HG02840 (cell line): ENCODE data around the gene RITA1.
"Not testable (repeated sequence)": the region's sequence is repeated elsewhere in the genome, so short reads cannot be mapped to it uniquely, and the experiment has no call there.

ENCODE experiments used
- ATAC-seq: cut with Tn5 transposase; IDR thresholded peaks from one replicate; pipeline ENCODE4 v1.9.1; 2021; ENCODE audit warnings: mild to moderate bottlenecking, moderate library complexity, moderate number of reproducible peaks; ENCODE audit not compliant: unreplicated experiment, low FRiP score

Gene RITA1, protein sequence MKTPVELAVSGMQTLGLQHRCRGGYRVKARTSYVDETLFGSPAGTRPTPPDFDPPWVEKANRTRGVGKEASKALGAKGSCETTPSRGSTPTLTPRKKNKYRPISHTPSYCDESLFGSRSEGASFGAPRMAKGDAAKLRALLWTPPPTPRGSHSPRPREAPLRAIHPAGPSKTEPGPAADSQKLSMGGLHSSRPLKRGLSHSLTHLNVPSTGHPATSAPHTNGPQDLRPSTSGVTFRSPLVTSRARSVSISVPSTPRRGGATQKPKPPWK

DNA sequence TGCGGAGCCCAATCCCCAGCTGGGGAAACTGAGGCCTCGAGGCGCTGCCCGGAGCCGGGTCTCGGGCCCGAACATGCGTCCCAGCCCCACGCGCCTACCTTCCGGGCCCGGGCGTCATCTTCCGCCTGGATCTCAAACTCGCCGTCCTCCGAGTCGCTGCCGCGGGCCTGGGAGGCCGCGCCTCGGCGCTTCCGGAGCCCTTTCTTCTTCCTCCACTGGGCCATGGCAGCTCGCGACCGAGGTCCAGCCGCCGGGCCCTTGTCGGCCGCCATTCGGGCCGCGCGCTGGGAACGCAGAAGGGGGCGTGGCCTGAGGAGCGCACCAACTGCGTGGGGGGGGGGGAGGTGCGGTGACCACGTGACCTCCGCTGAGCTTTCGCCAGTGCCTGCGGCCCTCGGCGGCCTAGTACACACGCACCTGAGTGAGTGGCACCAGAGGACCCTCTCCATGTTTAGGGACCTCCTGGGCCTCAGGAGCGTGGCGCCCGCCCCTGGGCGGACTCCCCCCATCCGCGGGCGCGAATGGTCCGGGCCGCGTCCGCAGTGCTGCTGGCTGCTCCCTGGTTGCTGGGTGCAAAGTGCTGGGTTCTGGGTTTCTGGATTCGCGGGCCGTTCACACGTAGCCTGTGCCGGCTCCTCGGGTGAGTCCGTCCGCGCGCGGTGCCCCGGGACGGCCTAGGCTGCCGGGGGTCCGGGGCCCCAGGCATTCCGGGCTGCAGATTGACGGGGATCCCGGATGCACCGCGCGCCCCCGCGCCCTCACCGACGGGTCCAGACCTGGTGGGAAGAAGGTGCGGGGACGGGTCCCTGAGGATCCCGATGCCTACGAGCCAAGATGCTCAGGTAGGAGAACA is at the start of gene RITA1, which contains the start of gene DDX54:
RITA1 (plus strand) TSS at position 542 of the 853 bp plus-strand sequence. CDS start 1,026 bp downstream, outside the sequence.
DDX54 (minus strand) TSS at position 299 of the 853 bp plus-strand sequence; CDS start at position 272, 27 bp downstream.
- ATAC-seq, result peak; percentile 51

DNA sequence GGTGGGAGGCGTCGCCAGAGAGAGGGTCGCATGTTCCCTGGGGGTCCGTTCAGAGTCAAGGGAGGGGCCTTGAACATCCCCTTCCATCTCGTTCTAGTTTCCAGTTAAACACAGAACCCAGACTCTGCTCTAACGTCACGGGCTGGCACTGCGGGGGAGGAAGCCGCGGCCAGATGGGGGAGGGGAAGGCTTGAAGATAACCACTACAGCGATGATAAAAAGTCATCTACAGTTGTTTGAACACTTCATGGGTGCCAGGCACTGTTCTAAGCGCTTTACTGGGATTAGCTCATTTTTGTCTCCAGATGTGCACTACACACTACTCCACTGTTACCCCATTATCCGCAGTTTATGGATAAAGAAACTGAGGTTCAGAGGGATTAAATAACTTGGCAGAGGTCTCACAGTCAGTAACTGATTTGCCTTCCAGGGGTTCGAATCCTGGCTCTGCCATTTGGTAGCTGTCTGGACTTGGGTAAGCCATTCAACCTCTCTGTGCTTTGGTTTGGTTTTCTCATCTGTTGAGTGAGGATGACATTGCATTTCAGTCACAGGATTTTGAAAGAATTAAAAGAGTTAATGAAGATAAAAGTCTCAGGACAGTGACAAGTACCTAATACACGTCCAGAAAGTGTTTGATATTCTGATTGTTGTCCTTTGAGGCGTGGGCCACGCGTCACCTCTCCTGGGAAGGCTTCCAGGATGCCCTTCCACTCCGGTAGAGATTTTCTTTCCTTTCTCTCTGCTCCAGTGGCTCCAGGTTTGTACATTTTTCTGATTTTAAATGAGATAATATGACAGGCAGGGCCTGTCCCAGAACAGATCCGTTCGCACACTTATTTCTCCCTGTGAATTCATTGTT is 49.2 kb upstream of the RITA1 start:
- no peak for ATAC-seq

DNA sequence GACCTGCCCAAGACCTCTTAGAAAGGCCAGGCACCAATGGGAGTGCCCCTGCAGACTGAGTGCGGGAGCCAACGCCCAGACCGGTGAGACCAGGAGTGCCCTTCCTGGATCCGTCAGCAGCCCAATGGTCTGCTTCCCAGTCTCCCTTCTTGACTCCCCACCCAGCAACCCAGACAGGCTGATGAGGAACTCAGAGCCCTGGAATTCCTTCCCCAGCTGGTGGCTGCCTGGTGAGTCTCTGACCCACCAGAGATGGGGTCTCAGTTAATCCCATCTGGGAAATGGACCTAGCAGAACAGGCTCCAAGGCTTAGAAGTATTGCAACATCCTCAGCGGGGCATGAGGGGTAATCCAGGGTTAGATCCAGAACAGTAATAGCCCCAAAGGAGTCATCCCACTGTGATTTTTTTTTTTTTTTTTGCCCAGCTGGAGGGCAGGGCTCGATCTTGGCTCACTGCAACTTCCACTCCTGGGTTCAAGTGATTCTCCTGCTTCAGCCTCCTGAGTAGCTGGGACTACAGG is 48.5 kb upstream of the RITA1 start:
- no peak for ATAC-seq

DNA sequence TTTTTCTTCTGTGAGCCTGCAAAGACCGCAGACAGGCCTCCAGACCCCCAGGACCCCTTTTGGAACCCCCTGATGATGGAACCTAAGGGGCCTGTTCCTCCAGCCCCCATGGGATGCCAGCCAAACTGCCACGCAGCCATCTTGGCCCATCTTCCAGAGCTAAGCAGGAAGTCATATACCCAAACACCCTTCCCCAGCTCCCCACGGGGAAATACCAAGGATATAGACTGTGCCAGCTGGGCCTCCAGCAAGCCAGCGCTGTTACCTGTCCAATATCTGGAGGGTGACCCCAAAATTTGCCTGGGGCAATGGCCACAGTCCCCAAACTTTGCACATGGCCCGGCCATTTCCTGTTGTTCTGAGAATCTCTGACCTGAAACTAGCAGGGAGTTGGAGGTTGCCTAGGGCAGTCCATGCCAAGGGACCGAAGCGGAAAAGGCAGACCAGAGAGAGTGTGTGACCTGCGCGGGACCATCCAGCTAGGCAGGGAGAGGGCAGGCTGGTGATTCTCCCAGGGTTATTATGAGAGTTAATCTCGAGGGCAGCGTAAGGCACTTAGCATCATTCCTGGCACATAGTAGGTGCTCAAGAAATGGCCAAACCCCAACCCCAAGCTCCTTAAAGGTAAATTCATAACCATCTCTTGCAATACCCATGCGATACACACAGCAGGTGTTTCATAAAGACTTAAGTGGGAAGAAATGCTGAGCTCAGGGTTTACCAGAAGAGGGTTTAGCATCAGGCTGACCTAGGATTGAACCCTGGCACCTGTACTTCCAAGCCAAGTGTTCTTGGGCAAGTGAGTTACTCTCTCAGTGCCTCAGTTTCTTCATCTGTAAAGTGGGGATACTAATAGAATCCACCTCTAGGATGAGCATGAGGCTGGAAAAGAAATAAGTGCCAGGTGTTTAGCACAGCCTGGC is 47.4 kb upstream of the RITA1 start:
- no peak for ATAC-seq

DNA sequence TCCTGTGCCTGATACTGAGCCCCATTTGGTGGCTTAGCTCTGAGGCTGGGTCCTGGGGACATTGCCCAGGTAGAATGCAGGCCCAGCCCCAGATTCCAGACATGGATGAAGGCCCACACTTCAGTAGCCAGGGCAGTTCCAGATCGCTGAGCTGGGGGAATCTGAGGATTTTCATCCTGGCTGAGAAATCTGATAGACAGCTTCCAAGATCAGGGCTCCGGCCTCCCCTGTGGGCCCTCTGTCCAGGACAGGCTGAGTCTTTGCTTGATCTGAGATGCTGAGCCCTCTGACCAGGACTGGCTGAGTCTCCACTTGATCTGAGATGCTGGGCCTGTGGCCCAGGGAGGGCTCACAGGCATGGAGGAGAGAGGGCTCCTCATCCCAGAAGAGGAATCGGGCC is 46.7 kb upstream of the RITA1 start:
- ATAC-seq, result no peak

DNA sequence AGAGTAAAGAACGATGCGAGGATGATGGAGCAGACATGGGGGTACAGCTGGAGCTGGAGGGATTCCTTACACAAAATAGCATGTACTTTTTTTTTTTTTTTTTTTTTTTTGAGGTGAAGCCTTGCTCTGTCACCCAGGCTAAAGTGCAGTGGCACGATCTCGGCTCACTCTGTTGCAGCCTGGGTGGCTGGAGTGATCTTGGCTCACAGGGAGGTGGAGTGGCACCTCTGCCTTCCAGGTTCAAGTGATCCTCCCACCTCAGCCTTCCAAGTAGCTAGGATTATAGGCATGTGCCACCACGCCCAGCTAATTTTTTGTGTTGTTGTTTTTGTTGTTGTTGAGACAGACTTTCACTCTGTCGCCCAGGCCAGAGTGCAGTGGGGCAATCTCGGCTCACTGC is 44.8 kb upstream of the RITA1 start:
- ATAC-seq, result no peak

DNA sequence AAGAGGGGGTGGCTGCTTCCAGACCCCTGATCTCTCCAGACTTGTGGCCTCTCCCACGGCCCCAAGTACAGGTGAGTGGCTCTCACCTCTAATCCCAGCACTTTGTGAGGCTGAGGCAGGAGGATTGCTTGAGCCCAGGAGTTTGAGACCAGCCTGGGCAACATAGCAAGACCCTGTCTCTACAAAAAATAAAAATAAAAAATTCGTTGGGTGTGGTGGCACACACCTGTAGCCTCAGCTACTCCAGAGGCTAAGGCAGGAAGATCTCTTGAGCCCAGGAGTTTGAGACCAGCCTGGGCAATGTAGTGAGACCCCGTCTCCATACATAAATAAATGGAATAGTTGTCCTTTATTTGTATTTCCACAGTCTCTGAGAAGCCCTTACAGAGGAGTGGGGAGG is 43.8 kb upstream of the RITA1 start:
- not testable (repeated sequence) for ATAC-seq

DNA sequence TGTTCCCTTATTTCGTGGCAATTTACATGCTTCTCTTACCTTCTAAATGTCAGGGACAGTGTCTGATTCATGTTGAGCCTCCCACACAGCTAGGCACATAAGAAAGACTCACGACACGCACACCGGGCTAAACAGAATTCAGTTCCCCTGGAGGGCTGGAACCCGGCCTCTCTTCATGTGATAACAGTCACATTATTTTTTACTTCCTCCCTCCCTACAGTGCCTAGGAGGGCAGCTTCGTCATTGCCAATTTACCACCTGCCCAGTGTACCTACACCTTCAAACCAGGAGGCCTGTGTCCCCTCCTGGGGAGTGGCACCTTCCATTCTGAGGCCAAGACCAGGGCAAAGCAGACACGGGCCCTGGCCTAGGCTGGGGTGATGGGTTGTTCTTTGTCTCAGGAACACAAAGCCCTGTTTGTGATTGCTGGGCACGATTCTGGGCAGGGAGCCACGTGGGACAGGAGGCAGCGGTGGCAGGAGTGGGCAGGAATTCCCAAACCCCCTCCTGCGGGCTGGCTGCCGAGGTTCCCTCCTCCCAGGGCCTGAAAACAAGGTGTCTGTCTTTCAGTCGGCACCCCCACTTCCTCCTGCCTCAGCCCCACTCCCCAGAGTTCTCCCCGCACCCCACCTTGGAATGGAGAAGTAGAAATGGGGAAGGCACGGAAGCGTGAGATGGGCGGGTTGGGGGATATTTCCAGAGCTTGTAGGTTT is 43.2 kb upstream of the RITA1 start:
- no peak for ATAC-seq

DNA sequence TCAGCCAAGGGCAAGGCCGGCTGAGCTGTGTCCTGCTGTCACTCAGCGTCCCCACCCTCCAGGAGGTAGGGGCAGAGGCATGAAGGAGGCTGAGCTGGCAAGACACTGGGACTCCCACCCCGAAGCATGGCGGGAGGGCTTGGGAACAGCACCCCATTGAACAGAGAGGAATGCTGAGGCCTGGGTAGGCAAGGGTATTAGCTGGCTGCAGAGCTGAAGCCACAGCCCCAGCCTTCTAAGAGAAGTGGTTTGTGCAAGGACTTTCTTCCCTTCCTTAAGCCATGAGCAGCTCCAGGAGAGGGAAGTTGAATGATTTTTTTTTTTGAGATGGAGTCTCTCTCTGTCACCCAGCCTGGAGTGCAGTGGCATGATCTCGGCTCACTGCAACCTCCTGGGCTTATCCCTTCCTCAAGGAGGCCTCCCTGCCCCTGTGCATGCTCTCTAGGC is 42.6 kb upstream of the RITA1 start:
- no peak for ATAC-seq

DNA sequence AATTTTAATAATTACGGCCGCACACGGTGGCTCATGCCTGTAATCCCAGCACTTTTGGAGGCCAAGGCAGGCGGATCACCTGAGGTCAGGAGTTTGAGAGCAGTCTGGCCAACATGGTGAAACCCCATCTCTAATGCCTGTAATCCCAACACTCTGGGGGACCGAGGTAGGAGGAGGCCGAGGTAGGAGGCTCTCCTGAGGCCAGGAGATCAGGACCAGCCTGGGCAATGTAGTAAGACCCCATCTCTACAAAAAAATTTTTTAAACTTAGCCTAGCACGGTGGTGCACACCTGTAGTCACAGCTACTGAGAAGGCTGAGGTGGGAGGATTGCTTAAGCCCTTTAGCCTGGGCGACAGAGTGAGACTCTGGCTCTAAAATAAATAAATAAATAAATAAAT is 41.6 kb upstream of the RITA1 start:
- ATAC-seq, result no peak

DNA sequence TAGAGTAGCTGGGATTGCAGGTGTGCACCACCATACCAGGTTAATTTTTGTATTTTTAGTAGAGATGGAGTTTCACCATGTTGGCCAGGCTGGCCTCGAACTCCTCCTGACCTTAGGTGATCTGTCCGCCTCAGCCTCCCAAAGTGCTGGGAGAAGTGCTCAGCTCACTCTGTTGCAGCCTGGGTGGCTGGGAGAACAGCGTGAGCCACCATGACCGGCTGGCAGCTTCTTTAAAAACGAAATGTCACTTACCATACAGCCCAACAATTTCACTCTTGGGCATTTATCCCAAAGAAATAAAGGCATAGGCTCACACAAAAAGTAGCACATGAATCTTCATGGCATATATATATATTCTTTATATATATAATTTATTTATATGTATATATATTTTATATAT is 40.7 kb upstream of the RITA1 start:
- ATAC-seq, result no peak

DNA sequence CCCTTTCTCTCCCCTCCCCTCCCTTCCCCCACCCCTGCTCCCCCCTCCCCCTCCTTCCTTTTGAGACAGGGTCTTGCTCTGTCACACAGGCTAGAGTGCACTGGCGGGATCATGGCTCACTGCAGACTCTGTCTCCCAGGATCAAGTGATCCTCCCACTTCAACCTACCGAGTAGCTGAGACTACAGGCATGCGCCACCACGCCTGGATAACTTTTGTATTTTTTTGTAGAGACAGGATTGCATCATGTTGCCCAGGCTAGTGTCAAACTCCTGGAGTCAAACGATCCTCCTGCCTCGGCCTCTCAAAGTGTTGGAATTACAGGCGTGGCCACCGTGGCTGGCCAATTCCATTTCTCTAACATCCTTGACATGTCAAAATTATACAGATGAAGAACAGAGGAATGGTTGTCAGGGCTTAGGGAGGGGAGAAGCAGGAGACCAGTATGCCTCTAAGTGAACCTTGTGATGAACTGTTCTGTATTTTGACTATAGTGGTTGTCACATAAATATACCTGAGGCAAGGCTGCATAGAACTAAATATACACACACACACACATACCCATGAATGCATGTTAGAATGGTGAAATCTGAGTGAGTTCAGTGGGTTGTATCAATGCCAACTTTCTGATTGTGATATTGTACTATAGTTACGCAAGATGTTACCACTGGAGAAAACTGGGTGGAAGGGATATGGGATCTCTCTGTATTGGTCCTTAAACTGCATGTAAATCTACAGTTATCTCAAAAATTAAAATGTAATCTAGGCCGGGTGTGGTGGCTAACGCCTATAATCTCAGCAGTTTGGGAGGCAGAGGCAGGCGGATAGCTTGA is 39.6 kb upstream of the RITA1 start:
- ATAC-seq, result no peak

DNA sequence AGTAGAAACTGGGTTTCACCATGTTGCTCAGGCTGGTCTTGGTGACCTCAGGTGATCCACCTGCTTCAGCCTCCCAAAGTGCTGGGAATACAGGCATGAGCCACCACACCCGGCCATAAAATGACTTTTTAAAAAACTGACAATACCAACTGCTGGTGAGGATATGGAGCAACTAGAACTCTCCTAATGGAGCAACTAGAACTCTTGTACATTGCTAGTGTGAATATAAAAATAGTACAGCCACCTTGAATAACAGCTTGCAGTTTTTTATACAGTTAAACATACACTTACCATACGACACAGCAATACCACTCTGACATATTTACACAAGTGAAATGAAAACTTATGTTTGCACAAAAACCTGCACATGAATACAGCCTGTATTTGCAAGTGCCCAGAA is 38.5 kb upstream of the RITA1 start:
- no peak for ATAC-seq

DNA sequence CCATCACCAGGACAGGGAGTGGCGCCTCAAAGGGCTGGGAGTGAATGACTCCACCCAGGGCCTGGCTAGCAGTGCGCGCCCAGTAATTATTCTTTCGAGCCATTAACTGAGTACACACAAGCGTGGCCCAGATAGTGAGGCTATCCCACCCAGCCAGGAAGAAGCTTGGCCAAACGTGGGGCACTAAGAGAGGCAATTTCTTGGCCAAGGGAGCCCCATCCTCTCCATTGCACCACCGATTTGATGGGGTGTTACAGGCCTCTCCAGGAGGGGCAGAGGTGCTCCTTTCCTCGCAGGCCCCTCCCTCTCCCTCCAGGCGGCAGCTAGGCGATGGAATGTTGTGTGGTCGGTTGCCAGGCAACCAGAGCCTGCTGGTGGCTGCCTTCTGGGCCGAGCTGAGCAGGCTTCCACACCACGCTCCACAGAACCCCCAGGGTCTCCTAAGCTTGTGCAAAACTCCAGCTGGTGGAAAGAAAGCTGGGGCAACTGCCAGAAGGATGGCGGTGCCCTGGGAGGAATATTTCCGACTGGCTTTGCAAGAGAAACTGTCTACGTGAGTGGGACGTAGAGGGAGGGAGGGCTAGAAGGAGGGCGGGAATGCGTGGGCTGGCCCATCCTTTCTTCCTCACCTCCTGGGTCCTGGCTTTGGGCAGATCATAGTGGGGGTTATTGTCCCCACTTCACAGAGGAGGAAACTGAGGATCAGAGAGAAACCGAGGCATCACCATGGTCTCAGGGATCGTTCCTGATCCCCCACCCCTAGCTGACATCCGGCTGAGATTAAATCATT is 36.0 kb upstream of the RITA1 start, which contains the start of gene CFAP73:
CFAP73 (plus strand) TSS at position 364 of the 790 bp plus-strand sequence; CDS start at position 498, 134 bp downstream.
- ATAC-seq, result no peak

DNA sequence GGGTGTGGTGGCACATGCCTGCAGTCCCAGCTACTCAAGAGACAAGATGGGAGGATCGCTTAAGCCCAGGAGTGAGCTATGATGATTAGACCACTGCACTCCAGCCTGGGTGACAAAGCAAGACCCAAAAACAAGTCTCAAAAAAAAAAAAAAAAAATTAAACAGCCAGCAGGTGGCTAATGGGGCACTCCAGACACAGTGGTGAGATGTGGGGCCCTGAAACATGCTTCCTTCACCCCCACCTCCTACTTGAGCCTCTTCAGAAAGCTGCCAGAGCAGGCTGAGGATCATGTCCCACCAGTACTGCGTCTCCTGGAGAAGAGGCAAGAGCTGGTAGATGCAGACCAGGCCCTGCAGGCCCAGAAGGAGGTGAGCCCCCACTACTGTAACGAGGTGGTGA is 33.9 kb upstream of the RITA1 start:
- no peak for ATAC-seq

DNA sequence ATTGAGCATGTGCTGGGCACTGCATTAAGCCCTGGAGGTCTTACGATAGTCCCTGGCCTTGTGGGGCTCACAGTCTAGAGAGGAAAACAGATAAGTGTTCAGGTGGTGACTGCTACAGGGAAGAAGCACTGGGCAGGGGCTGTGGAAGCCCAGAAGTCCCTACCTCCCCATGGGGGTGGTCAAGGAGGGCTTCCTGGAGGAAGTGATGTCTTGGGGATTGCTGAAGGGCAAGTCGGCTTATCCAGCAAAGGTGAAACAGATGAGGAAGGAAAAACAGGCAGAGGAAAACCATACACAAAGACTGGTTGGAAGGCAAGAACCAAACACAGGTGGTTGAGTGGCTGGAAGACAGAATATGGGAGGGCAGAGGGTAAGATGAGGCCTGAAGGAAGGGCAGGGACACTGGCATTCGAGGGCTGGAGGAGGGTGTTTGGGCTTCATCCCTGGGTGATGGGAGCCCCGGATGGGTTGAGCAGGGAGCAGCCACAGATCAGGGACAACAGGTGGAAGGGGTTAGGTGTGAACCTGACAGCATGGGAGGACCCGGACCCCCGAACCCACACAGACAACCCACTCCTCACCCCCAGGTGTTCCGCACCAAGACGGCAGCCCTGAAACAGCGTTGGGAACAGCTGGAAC is 33.2 kb upstream of the RITA1 start:
- ATAC-seq, result no peak
